T-helper 17 cell (primary cell): ENCODE measurements around the gene TMEM11. TPM values are rescaled to one million over a fixed set of nuclear protein-coding genes. Genes with fewer than 3 reads are reported as not detected.

Experiments
- ATAC-seq: fragments of 150-1000 bp; cut with Tn5 transposase; 2 replicates; pipeline ENCODE4 v1.10.0; 2021; ENCODE audit warnings: mild to moderate bottlenecking, moderate library complexity
- DNase-seq, 3 donors: peaks; one replicate each; pipeline versions ENCODE4 v3.0.0 to v3.0.0-alpha.2; 2020 to 2021
- H3K9me3 ChIP-seq: one replicate; pipeline ENCODE4 v1.7.0; 2013; ENCODE audit warnings: low read length, mild to moderate bottlenecking; ENCODE audit not compliant: control insufficient read depth, poor library complexity, severe bottlenecking
- H3K27ac Mint-ChIP-seq: one replicate; pipeline ENCODE4 v1.8.0; 2022; ENCODE audit warnings: mild to moderate bottlenecking, moderate library complexity, mixed read lengths
- H3K27me3 Mint-ChIP-seq: one replicate; pipeline ENCODE4 v1.8.0; 2022; ENCODE audit warnings: mixed read lengths
- H3K36me3 Mint-ChIP-seq: one replicate; pipeline ENCODE4 v1.8.0; 2022; ENCODE audit warnings: low read depth, mixed read lengths
- H3K4me1 Mint-ChIP-seq: one replicate; pipeline ENCODE4 v1.8.0; 2022; ENCODE audit warnings: mild to moderate bottlenecking, mixed read lengths
- H3K4me3 Mint-ChIP-seq: one replicate; pipeline ENCODE4 v1.8.0; 2022; ENCODE audit warnings: mild to moderate bottlenecking, moderate library complexity, mixed read lengths
- total RNA-seq, 4 donors: library from RNA in 2 of 4; stranded (reverse) in 2 of 4; gene quantifications; one replicate each; pipeline ENCODE4 v1.2.3 and lab custom pipeline; 2022 to 2026

The TMEM11 gene
- total RNA-seq, 2 donors from 2014 or later: 10.3 to 17.2 TPM

- Mint-ChIP-seq H3K27me3 (no peaks in the 10 kb centered on the region), H3K36me3 (no peaks in the 10 kb centered on the region), H3K4me1 (peaks cover 9% of the 10 kb centered on the region), H3K4me3 (no peak overlapping the region), H3K27ac (no peak overlapping the region)
- H3K9me3 ChIP-seq: no peaks in the 10 kb centered on the region
- ATAC-seq (no peak), DNase-seq (no peak)
These were observed 47.9 kb downstream of the TMEM11 start for GRCh38 chr17:21165922-21166594.

DNA sequence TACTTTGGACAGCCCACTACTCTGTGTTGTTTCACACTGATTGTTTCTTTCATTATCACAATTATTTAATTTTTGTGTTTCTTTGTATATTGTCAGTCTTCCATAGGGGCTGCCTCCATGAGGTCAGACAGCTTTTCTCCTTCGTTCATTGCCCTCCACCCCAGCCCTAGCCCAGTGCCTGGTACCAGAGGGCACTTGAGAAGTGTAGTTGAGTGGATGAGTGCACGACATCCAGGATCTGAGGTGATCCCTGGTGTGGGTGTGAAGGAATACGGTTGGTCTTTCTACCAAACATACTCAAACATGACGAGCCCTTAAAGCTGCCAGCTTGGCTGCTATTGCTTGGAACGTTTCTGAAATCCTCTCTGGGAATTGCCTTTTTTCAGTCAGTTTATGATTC is 49.3 kb downstream of the TMEM11 start:
- Mint-ChIP-seq H3K4me1 (no peaks in the 10 kb centered on the region), H3K36me3 (no peaks in the 10 kb centered on the region)

DNA sequence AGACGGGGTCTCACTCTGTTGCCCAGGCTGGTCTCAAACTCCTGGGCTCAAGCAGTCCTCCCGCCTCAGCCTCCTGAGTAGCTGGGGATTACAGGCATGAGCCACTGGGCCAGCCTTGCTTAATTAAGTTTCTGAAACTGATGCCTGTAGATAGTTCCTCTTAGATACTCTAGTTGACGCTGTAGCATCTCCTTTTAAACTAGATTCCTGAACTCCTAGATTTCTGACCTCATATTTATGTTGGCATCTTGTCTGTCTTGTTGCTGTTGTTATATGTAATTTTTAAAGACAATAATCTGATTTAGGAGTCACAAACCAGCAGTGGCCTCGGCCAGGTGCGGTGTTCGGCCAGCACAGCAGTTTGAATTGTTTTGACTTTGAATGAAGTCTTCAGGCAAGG is 49.7 kb downstream of the TMEM11 start:
- Mint-ChIP-seq H3K4me3 (no peak overlapping the region), H3K36me3 (no peaks in the 10 kb centered on the region), H3K27ac (no peak overlapping the region), H3K27me3 (no peaks in the 10 kb centered on the region), H3K4me1 (no peaks in the 10 kb centered on the region)
- H3K9me3 ChIP-seq: no peaks in the 10 kb centered on the region
- no peak for ATAC-seq
- DNase-seq: no peak

More for the DNA sequence above, 49.3 kb downstream of the TMEM11 start:
- Mint-ChIP-seq H3K4me3 (no peak overlapping the region), H3K27me3 (no peaks in the 10 kb centered on the region), H3K27ac (no peak overlapping the region)
- no peaks in the 10 kb centered on the region for H3K9me3 ChIP-seq
- no peak for ATAC-seq
- no peak for DNase-seq

DNA sequence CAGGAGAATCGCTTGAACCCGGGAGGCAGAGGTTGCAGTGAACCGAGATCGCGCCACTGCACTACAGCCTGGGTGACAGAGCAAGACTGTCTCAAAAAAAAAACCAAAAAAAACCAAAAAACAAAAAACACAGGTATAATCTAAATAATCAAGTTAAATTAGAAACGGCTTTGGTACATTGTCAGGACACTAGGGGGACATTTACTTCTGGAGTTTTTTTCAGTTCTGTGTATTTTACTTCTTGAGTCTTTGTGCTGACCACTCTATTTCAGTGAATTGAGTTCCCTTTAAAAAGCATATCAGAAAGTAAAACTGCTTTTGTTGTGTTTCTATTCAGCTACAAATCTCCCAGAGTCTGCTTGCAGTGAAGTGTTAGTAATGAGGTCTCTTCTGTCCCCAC is 50.9 kb downstream of the TMEM11 start:
- DNase-seq (no peak), ATAC-seq (no peak)
- no peaks in the 10 kb centered on the region for H3K27me3 Mint-ChIP-seq
- no peaks in the 10 kb centered on the region for H3K4me1 Mint-ChIP-seq
- no peak overlapping the region for H3K27ac Mint-ChIP-seq
- H3K9me3 ChIP-seq: no peaks in the 10 kb centered on the region
- H3K36me3 Mint-ChIP-seq: no peaks in the 10 kb centered on the region
- no peak overlapping the region for H3K4me3 Mint-ChIP-seq

DNA sequence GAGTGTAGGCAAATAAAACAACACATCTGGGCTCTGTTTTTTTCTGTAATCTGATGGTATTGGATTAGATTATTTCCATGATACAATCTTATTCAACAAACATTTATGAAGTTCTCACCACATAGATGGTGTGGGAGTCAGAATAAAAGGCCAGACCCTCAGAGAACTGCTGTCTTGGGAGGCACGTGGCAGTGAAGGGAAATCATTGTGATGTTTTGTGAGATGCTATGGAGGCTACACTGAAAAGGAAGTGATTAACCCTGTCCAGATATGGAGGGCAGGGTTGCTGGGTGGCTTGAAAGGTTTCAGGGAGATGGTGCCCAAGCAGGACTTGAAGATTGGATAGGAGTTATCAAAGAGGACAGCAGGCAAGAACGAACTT is 51.6 kb downstream of the TMEM11 start:
- DNase-seq: no peak
- Mint-ChIP-seq H3K27me3 (no peaks in the 10 kb centered on the region), H3K4me3 (no peak overlapping the region), H3K27ac (peak overlapping the region; percentile 19), H3K4me1 (no peaks in the 10 kb centered on the region), H3K36me3 (no peaks in the 10 kb centered on the region)
- no peaks in the 10 kb centered on the region for H3K9me3 ChIP-seq
- ATAC-seq: no peak

- no peak overlapping the region for H3K4me3 Mint-ChIP-seq
- H3K27me3 Mint-ChIP-seq: no peaks in the 10 kb centered on the region
- H3K36me3 Mint-ChIP-seq: no peaks in the 10 kb centered on the region
- peaks cover 2% of the 10 kb centered on the region for H3K4me1 Mint-ChIP-seq
- H3K9me3 ChIP-seq: no peaks in the 10 kb centered on the region
- ATAC-seq: no peak
- H3K27ac Mint-ChIP-seq: peak overlapping the region; percentile 19
- no peak for DNase-seq
These were observed 52.2 kb downstream of the TMEM11 start for GRCh38 chr17:21161498-21162393.

GRCh38 chr17:21160401-21160800 is 53.6 kb downstream of the TMEM11 start:
- DNase-seq: no peak
- no peak for ATAC-seq
- no peak overlapping the region for H3K4me3 Mint-ChIP-seq
- no peaks in the 10 kb centered on the region for H3K9me3 ChIP-seq
- H3K4me1 Mint-ChIP-seq: peaks cover 2% of the 10 kb centered on the region
- H3K27ac Mint-ChIP-seq: no peak overlapping the region
- no peaks in the 10 kb centered on the region for H3K36me3 Mint-ChIP-seq
- H3K27me3 Mint-ChIP-seq: no peaks in the 10 kb centered on the region

DNA sequence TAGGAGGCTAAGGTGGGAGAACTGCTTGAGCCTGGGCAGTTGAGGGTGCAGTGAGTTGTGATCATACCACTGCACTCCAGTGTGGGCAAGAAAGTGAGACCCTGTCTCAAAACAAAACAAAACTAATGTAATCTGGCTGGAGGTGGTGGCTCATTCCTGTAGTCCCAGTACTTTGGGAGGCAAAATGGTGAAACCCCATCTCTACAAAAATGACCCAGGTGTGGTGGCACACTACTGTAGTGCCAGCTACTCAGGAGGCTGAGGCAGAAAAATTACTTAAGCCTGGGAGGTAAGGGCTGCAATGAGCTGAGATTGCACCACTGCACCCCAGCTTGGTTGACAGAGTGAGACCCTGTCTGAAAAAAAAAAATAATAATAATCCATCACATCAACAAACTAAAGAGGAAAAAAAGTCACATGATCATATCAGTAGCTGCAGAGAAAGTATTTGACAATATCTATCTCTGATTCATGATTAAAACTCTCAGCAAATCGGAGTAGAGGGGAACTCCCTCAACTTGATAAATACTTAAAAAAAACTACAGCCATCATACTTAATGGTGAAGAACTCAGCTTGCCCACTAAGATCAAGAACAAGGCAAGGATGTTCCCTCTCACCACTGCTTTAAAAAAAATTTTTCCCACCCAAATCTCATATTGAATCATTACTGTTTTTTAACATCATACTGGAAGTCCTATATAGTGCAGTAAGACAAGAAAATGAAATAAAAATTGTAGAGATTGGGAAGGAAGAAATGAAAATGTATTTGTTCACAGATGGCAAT is 56.2 kb downstream of the TMEM11 start:
- ATAC-seq (no peak), DNase-seq (no peak)
- Mint-ChIP-seq H3K4me3 (no peak overlapping the region), H3K4me1 (peaks cover 2% of the 10 kb centered on the region), H3K27me3 (no peaks in the 10 kb centered on the region), H3K36me3 (peaks cover 4% of the 10 kb centered on the region), H3K27ac (no peak overlapping the region)
- H3K9me3 ChIP-seq: no peaks in the 10 kb centered on the region

- H3K36me3 Mint-ChIP-seq: peaks cover 4% of the 10 kb centered on the region
- H3K27me3 Mint-ChIP-seq: no peaks in the 10 kb centered on the region
- ATAC-seq: no peak
- no peak for DNase-seq
- H3K4me3 Mint-ChIP-seq: no peak overlapping the region
- H3K27ac Mint-ChIP-seq: no peak overlapping the region
- peaks cover 2% of the 10 kb centered on the region for H3K9me3 ChIP-seq
- peaks cover 2% of the 10 kb centered on the region for H3K4me1 Mint-ChIP-seq
These were observed 61.2 kb downstream of the TMEM11 start for GRCh38 chr17:21152731-21153130.

DNA sequence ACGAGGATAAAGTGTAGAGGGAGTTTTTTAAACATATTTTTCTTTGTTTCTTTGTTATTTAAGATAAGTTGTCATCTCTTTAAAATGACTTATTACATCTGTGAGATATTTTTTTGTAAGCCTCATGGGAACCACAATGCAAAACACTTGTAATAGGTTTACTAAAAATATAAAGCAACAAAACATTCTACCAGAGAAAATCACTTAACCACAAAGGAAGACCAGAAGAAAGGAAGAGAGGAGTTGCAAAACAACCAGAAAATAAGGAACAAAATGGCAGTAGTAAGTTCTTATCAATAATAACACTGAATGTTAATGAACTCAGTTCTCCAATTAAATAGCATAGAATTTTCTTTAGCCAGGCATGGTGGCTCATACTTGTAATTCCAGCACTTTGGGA is 64.3 kb downstream of the TMEM11 start:
- Mint-ChIP-seq H3K36me3 (peaks cover 4% of the 10 kb centered on the region), H3K27me3 (no peaks in the 10 kb centered on the region), H3K27ac (no peak overlapping the region), H3K4me3 (no peak overlapping the region), H3K4me1 (no peaks in the 10 kb centered on the region)
- ATAC-seq: no peak
- no peak for DNase-seq
- H3K9me3 ChIP-seq: peaks cover 2% of the 10 kb centered on the region

Other genes starting within 250 kb of the TMEM11 start
- gene USP22, start 171.2 kb downstream of the TMEM11 start, total RNA-seq: 100 to 1,000 TPM; 158 to 177 TPM
- gene DHRS7B, start 87.2 kb downstream of the TMEM11 start, total RNA-seq: 1 to 10 TPM; 6.7 to 7.0 TPM
- gene NATD1, start 39.2 kb upstream of the TMEM11 start, total RNA-seq: 1 to 10 TPM; 4.9 to 8.4 TPM
- gene MAP2K3, start 70.5 kb upstream of the TMEM11 start, total RNA-seq: 10 to 100 TPM; 61.2 to 73.0 TPM
- gene KCNJ12, start 162.2 kb upstream of the TMEM11 start, total RNA-seq: under 1 TPM in 1 of 2 donors, not detected in 1; 0.12 TPM